WTC11 (cell line): ENCODE measurements around the gene WDR19. TPM values are rescaled to one million over a fixed set of nuclear protein-coding genes. Genes with fewer than 3 reads are reported as not detected.

Experiments
- ATAC-seq: fragments of 200-7000 bp; cut with Tn5 transposase; 2 replicates; pipeline ENCODE4 v1.10.0; 2021; ENCODE audit warnings: mild to moderate bottlenecking, moderate library complexity
- CTCF ChIA-PET: fragments of 300-600 bp; sonication (Branson Sonifier 250); formaldehyde crosslinking; loops from one replicate; lab custom pipeline; 2021; ENCODE audit warnings: antibody characterized with exemption; lab: Charles Lee
- POLR2A ChIA-PET: fragments of 350-600 bp; sonication (Branson Sonifier 250); formaldehyde crosslinking; loops from one replicate; lab custom pipeline; 2021; ENCODE audit warnings: antibody characterized with exemption; lab: Charles Lee
- DNase-seq: peaks from one replicate; pipeline ENCODE4 v3.0.0; 2021; ENCODE audit warnings: low spot score
- H3K27ac Mint-ChIP-seq: 2 replicates; pipeline ENCODE4 v1.8.0; 2021; ENCODE audit warnings: mixed read lengths
- H3K27me3 Mint-ChIP-seq: 2 replicates; pipeline ENCODE4 v1.8.0; 2021; ENCODE audit warnings: low read depth, mild to moderate bottlenecking, moderate library complexity, mixed read lengths
- H3K36me3 Mint-ChIP-seq: 2 replicates; pipeline ENCODE4 v1.8.0; 2021; ENCODE audit warnings: mixed read lengths
- H3K4me1 Mint-ChIP-seq: 2 replicates; pipeline ENCODE4 v1.8.0; 2022; ENCODE audit warnings: mixed read lengths
- H3K4me3 Mint-ChIP-seq: 2 replicates; pipeline ENCODE4 v1.8.0; 2021; ENCODE audit warnings: mild to moderate bottlenecking, moderate library complexity, mixed read lengths
- H3K9me3 Mint-ChIP-seq: 2 replicates; pipeline ENCODE4 v1.8.0; 2021; ENCODE audit warnings: mixed read lengths
- ATF1 ChIP-seq: sonication (generic); formaldehyde crosslinking; IDR thresholded peaks from 2 replicates; pipeline ENCODE4 v1.8.1; 2023; ENCODE audit warnings: mild to moderate bottlenecking, moderate library complexity, missing genetic modification reagents
- FOXK1 ChIP-seq: sonication (generic); formaldehyde crosslinking; IDR thresholded peaks from 2 replicates; pipeline ENCODE4 v1.8.0; 2022; ENCODE audit warnings: mild to moderate bottlenecking, moderate library complexity, missing genetic modification reagents
- GRHL2 ChIP-seq: fragments of 250-450 bp; sonication (Bioruptor Pico); IDR thresholded peaks from 2 replicates; pipeline ENCODE4 v1.8.0; 2022; ENCODE audit warnings: mild to moderate bottlenecking, moderate library complexity; ENCODE audit not compliant: insufficient replicate concordance, severe bottlenecking
- HMGA2 ChIP-seq: fragments of 250-450 bp; sonication (Bioruptor Pico); IDR thresholded peaks from 2 replicates; pipeline ENCODE4 v1.4.0; 2021; ENCODE audit warnings: mild to moderate bottlenecking, moderate library complexity
- NFYB ChIP-seq: sonication (generic); formaldehyde crosslinking; conservative IDR thresholded peaks from 2 replicates; pipeline ENCODE4 v1.8.0; 2022; ENCODE audit warnings: low read depth, missing genetic modification reagents
- NR2C2 ChIP-seq: sonication (generic); formaldehyde crosslinking; IDR thresholded peaks from 2 replicates; pipeline ENCODE4 v1.8.0; 2022; ENCODE audit warnings: mild to moderate bottlenecking, missing genetic modification reagents
- RELA ChIP-seq: sonication (generic); formaldehyde crosslinking; IDR thresholded peaks from 2 replicates; pipeline ENCODE4 v1.8.1; 2022; ENCODE audit warnings: missing genetic modification reagents, mild to moderate bottlenecking, borderline replicate concordance
- SOX15 ChIP-seq: fragments of 250-450 bp; sonication (Bioruptor Pico); IDR thresholded peaks from 2 replicates; pipeline ENCODE4 v1.9.0; 2021; ENCODE audit warnings: mild to moderate bottlenecking
- TP53 ChIP-seq: sonication (generic); formaldehyde crosslinking; IDR thresholded peaks from 2 replicates; pipeline ENCODE4 v1.8.1; 2023; ENCODE audit warnings: mild to moderate bottlenecking, missing genetic modification reagents
- ZNF121 ChIP-seq: sonication (generic); formaldehyde crosslinking; IDR thresholded peaks from 2 replicates; pipeline ENCODE4 v1.8.0; 2023; ENCODE audit warnings: missing genetic modification reagents
- ZNF138 ChIP-seq: sonication (generic); formaldehyde crosslinking; conservative IDR thresholded peaks from 2 replicates; pipeline ENCODE4 v1.8.1; 2022; ENCODE audit warnings: mild to moderate bottlenecking, moderate library complexity, missing genetic modification reagents
- ZNF281 ChIP-seq: sonication (generic); formaldehyde crosslinking; IDR thresholded peaks from 2 replicates; pipeline ENCODE4 v1.8.0; 2023; ENCODE audit warnings: mild to moderate bottlenecking, missing genetic modification reagents
- ZNF396 ChIP-seq: fragments of 250-450 bp; sonication (Bioruptor Pico); IDR thresholded peaks from 2 replicates; pipeline ENCODE4 v1.8.0; 2021; ENCODE audit warnings: mild to moderate bottlenecking, moderate library complexity, borderline replicate concordance
- total RNA-seq: library from RNA; stranded (reverse); gene quantifications from 3 replicates; pipeline ENCODE4 v1.2.3, GENCODE V29; 2021
- TF ChIP-seq, protein P1 (sequence below): fragments of 250-450 bp; sonication (Bioruptor Pico); IDR thresholded peaks from 2 replicates; pipeline ENCODE4 v1.9.0; 2021; ENCODE audit warnings: mild to moderate bottlenecking, borderline replicate concordance
- TF ChIP-seq, protein P2 (sequence below): sonication (generic); formaldehyde crosslinking; IDR thresholded peaks from 2 replicates; pipeline ENCODE4 v1.8.0; 2022; ENCODE audit warnings: missing genetic modification reagents
- TF ChIP-seq, protein P3 (sequence below): sonication (generic); formaldehyde crosslinking; IDR thresholded peaks from 2 replicates; pipeline ENCODE4 v1.8.1; 2023; ENCODE audit warnings: mild to moderate bottlenecking, moderate library complexity, missing genetic modification reagents
- TF ChIP-seq, protein P4 (sequence below): sonication (generic); formaldehyde crosslinking; IDR thresholded peaks from 2 replicates; pipeline ENCODE4 v1.8.0; 2022; ENCODE audit warnings: mild to moderate bottlenecking, missing genetic modification reagents
- TF ChIP-seq, protein P5 (sequence below): fragments of 250-450 bp; sonication (Bioruptor Pico); conservative IDR thresholded peaks from 2 replicates; pipeline ENCODE4 v1.9.0; 2021; ENCODE audit warnings: mild to moderate bottlenecking

WDR19 gene
- total RNA-seq, 1 experiment from 2014 or later = 23.3 TPM

GRCh38 chr4:39235696-39236095, 53.4 kb downstream of the WDR19 start:
- no peaks in the 10 kb centered on the region for H3K9me3 Mint-ChIP-seq
- no peak overlapping the region for H3K4me3 Mint-ChIP-seq
- DNase-seq (no peak), ATAC-seq (no peak)
- H3K36me3 Mint-ChIP-seq = no peaks in the 10 kb centered on the region
- ChIA-PET POLR2A (no interaction called here), CTCF (no interaction called here)
- no peaks in the 10 kb centered on the region for H3K4me1 Mint-ChIP-seq
- no peak overlapping the region for H3K27ac Mint-ChIP-seq
- H3K27me3 Mint-ChIP-seq = no peaks in the 10 kb centered on the region
- no peak for TF ChIP-seq GRHL2 (CRISPR knock-in tag)
- TF ChIP-seq ZNF138 (CRISPR knock-in tag) = no peak
- TF ChIP-seq, protein P1, sequence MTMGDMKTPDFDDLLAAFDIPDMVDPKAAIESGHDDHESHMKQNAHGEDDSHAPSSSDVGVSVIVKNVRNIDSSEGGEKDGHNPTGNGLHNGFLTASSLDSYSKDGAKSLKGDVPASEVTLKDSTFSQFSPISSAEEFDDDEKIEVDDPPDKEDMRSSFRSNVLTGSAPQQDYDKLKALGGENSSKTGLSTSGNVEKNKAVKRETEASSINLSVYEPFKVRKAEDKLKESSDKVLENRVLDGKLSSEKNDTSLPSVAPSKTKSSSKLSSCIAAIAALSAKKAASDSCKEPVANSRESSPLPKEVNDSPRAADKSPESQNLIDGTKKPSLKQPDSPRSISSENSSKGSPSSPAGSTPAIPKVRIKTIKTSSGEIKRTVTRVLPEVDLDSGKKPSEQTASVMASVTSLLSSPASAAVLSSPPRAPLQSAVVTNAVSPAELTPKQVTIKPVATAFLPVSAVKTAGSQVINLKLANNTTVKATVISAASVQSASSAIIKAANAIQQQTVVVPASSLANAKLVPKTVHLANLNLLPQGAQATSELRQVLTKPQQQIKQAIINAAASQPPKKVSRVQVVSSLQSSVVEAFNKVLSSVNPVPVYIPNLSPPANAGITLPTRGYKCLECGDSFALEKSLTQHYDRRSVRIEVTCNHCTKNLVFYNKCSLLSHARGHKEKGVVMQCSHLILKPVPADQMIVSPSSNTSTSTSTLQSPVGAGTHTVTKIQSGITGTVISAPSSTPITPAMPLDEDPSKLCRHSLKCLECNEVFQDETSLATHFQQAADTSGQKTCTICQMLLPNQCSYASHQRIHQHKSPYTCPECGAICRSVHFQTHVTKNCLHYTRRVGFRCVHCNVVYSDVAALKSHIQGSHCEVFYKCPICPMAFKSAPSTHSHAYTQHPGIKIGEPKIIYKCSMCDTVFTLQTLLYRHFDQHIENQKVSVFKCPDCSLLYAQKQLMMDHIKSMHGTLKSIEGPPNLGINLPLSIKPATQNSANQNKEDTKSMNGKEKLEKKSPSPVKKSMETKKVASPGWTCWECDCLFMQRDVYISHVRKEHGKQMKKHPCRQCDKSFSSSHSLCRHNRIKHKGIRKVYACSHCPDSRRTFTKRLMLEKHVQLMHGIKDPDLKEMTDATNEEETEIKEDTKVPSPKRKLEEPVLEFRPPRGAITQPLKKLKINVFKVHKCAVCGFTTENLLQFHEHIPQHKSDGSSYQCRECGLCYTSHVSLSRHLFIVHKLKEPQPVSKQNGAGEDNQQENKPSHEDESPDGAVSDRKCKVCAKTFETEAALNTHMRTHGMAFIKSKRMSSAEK (CRISPR knock-in tag) = no peak
- no peak for TF ChIP-seq FOXK1 (CRISPR knock-in tag)
- no peak for TF ChIP-seq NFYB (CRISPR knock-in tag)
- TF ChIP-seq, protein P2, sequence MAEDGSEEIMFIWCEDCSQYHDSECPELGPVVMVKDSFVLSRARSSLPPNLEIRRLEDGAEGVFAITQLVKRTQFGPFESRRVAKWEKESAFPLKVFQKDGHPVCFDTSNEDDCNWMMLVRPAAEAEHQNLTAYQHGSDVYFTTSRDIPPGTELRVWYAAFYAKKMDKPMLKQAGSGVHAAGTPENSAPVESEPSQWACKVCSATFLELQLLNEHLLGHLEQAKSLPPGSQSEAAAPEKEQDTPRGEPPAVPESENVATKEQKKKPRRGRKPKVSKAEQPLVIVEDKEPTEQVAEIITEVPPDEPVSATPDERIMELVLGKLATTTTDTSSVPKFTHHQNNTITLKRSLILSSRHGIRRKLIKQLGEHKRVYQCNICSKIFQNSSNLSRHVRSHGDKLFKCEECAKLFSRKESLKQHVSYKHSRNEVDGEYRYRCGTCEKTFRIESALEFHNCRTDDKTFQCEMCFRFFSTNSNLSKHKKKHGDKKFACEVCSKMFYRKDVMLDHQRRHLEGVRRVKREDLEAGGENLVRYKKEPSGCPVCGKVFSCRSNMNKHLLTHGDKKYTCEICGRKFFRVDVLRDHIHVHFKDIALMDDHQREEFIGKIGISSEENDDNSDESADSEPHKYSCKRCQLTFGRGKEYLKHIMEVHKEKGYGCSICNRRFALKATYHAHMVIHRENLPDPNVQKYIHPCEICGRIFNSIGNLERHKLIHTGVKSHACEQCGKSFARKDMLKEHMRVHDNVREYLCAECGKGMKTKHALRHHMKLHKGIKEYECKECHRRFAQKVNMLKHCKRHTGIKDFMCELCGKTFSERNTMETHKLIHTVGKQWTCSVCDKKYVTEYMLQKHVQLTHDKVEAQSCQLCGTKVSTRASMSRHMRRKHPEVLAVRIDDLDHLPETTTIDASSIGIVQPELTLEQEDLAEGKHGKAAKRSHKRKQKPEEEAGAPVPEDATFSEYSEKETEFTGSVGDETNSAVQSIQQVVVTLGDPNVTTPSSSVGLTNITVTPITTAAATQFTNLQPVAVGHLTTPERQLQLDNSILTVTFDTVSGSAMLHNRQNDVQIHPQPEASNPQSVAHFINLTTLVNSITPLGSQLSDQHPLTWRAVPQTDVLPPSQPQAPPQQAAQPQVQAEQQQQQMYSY (CRISPR knock-in tag) = no peak
- TF ChIP-seq NR2C2 (CRISPR knock-in tag) = no peak
- TF ChIP-seq, protein P3, sequence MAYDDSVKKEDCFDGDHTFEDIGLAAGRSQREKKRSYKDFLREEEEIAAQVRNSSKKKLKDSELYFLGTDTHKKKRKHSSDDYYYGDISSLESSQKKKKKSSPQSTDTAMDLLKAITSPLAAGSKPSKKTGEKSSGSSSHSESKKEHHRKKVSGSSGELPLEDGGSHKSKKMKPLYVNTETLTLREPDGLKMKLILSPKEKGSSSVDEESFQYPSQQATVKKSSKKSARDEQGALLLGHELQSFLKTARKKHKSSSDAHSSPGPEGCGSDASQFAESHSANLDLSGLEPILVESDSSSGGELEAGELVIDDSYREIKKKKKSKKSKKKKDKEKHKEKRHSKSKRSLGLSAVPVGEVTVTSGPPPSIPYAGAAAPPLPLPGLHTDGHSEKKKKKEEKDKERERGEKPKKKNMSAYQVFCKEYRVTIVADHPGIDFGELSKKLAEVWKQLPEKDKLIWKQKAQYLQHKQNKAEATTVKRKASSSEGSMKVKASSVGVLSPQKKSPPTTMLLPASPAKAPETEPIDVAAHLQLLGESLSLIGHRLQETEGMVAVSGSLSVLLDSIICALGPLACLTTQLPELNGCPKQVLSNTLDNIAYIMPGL = no peak
- TF ChIP-seq, protein P4, sequence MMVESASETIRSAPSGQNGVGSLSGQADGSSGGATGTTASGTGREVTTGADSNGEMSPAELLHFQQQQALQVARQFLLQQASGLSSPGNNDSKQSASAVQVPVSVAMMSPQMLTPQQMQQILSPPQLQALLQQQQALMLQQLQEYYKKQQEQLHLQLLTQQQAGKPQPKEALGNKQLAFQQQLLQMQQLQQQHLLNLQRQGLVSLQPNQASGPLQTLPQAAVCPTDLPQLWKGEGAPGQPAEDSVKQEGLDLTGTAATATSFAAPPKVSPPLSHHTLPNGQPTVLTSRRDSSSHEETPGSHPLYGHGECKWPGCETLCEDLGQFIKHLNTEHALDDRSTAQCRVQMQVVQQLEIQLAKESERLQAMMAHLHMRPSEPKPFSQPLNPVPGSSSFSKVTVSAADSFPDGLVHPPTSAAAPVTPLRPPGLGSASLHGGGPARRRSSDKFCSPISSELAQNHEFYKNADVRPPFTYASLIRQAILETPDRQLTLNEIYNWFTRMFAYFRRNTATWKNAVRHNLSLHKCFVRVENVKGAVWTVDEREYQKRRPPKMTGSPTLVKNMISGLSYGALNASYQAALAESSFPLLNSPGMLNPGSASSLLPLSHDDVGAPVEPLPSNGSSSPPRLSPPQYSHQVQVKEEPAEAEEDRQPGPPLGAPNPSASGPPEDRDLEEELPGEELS (CRISPR knock-in tag) = no peak
- TF ChIP-seq, protein P5, sequence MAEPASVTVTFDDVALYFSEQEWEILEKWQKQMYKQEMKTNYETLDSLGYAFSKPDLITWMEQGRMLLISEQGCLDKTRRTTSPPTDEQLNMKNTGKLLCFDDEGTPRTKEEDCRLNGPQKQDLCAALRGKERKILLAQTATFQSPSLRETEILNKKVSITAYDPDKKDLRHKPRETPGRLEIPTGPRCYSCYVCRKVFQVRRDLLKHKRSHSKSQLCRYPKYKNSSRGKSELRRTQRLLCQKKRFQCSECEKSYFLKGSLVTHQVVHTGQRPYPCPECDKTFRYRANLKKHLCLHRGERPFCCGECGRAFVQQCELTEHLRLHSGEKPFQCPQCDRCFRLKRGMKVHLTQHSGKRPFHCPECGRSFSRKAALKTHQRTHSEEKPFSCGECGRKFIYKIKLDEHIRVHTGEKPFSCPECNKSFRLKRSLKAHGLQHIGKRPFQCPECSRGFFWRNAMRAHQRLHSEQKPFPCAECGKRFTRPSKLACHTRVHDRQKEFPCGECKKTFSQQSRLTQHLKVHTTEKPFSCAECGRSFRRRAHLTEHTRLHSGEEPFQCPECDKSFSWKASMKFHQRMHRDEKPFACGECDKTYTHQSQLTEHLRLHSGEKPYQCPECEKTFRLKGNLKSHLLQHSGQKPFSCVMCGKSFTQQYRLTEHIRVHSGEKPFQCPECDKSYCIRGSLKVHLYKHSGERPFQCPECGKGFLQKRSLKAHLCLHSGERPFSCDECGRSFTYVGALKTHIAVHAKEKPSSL = no peak
- no peak for TF ChIP-seq ZNF396
- no peak for TF ChIP-seq SOX15 (CRISPR knock-in tag)
- no peak for TF ChIP-seq ZNF281 (CRISPR knock-in tag)
- no peak for TF ChIP-seq RELA (CRISPR knock-in tag)
- no peak for TF ChIP-seq ZNF121 (CRISPR knock-in tag)
- no peak for TF ChIP-seq ATF1 (CRISPR knock-in tag)
- no peak for TF ChIP-seq HMGA2 (CRISPR knock-in tag)
- no peak for TF ChIP-seq TP53 (CRISPR knock-in tag)
